ENCODE data around the gene EPS8L1. TPM values are rescaled to one million over a fixed set of nuclear protein-coding genes. Genes with fewer than 3 reads are reported as not detected.

Gene EPS8L1
- total RNA-seq, 1 experiment from 2014 or later = 62.1 TPM

- H3K36me3 ChIP-seq (ENCODE audit: control insufficient read depth in 1 of 2, insufficient read depth in 2 of 2, low read length in 2 of 2) = peaks cover 8 to 14% of the 10 kb centered on the region in 2 experiments; a peak in 3 of 4 replicates
- CTCF ChIA-PET = no interaction called here
- RAD21 ChIA-PET (ENCODE audit: low non-redundant PET in 1 of 2, low total read pairs in 2 of 2, uncharacterized antibody in 2 of 2, unreplicated experiment in 2 of 2) = no interaction called here
- H3K9me2 ChIP-seq (ENCODE audit: insufficient read depth) = no peaks in the 10 kb centered on the region
- POLR2A ChIA-PET = no interaction called here
- intact Hi-C loops (cut with micrococcal nuclease) = no loop called here
- H3K4me3 ChIP-seq (replicated peaks in 1 of 2; ENCODE audit: low read depth in 1 of 2, low read length in 2 of 2) = no peak overlapping the region
- H3K27ac ChIP-seq (ENCODE audit: low read depth, low read length) = no peak overlapping the region
- no peak for DNase-seq (ENCODE audit: low read depth, low spot score)
- no peak overlapping the region for H3K9ac ChIP-seq (ENCODE audit: low read length)
- H3K4me1 ChIP-seq (ENCODE audit: control insufficient read depth in 1 of 2, insufficient read depth in 2 of 2, low read length in 2 of 2) = no peaks in the 10 kb centered on the region
- H2AFZ ChIP-seq (ENCODE audit: low read depth, low read length, poor library complexity, severe bottlenecking) = no peak overlapping the region
- H3K9me3 ChIP-seq (ENCODE audit: control insufficient read depth in 1 of 2, insufficient read depth in 1 of 2, low read depth in 1 of 2, low read length in 2 of 2) = no peaks in the 10 kb centered on the region
- peaks cover 8% of the 10 kb centered on the region; the same call in 1 of the 2 replicates for H3K79me2 ChIP-seq (ENCODE audit: insufficient read depth, low read length)
- TF ChIP-seq JUND (IDR thresholded peaks at IDR 0.05) = no peak
- no peak for TF ChIP-seq CEBPB (IDR thresholded peaks at IDR 0.05; ENCODE audit: low read depth)
- no peak for TF ChIP-seq SIN3A (IDR thresholded peaks at IDR 0.05; ENCODE audit: low read depth)
- TF ChIP-seq, protein P1, sequence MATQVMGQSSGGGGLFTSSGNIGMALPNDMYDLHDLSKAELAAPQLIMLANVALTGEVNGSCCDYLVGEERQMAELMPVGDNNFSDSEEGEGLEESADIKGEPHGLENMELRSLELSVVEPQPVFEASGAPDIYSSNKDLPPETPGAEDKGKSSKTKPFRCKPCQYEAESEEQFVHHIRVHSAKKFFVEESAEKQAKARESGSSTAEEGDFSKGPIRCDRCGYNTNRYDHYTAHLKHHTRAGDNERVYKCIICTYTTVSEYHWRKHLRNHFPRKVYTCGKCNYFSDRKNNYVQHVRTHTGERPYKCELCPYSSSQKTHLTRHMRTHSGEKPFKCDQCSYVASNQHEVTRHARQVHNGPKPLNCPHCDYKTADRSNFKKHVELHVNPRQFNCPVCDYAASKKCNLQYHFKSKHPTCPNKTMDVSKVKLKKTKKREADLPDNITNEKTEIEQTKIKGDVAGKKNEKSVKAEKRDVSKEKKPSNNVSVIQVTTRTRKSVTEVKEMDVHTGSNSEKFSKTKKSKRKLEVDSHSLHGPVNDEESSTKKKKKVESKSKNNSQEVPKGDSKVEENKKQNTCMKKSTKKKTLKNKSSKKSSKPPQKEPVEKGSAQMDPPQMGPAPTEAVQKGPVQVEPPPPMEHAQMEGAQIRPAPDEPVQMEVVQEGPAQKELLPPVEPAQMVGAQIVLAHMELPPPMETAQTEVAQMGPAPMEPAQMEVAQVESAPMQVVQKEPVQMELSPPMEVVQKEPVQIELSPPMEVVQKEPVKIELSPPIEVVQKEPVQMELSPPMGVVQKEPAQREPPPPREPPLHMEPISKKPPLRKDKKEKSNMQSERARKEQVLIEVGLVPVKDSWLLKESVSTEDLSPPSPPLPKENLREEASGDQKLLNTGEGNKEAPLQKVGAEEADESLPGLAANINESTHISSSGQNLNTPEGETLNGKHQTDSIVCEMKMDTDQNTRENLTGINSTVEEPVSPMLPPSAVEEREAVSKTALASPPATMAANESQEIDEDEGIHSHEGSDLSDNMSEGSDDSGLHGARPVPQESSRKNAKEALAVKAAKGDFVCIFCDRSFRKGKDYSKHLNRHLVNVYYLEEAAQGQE (IDR thresholded peaks at IDR 0.05; ENCODE audit: low read depth) = no peak
- no peak for TF ChIP-seq TCF7L2 (IDR thresholded peaks at IDR 0.05; ENCODE audit: borderline replicate concordance, extremely low read depth, insufficient read depth, insufficient read length)
- no peak for TF ChIP-seq FOSL1 (IDR thresholded peaks at IDR 0.05; ENCODE audit: low read depth)
- TF ChIP-seq, protein P2, sequence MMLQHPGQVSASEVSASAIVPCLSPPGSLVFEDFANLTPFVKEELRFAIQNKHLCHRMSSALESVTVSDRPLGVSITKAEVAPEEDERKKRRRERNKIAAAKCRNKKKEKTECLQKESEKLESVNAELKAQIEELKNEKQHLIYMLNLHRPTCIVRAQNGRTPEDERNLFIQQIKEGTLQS (IDR thresholded peaks at IDR 0.05) = no peak
- TF ChIP-seq ELF1 (IDR thresholded peaks at IDR 0.05; ENCODE audit: borderline replicate concordance, low read depth) = no peak
- TF ChIP-seq EZH2 (IDR thresholded peaks at IDR 0.05) = no peak
- TF ChIP-seq CBX3 (IDR thresholded peaks at IDR 0.05; ENCODE audit: low read depth) = no peak
- TF ChIP-seq POLR2A (IDR thresholded peaks at IDR 0.05; ENCODE audit: borderline replicate concordance, extremely low read depth, insufficient read depth, insufficient read length) = no peak
- TF ChIP-seq ZFX (IDR thresholded peaks at IDR 0.05) = no peak
- no peak for TF ChIP-seq MAX (IDR thresholded peaks at IDR 0.05)
- TF ChIP-seq EZH2phosphoT487 (IDR thresholded peaks at IDR 0.05; ENCODE audit: borderline replicate concordance) = no peak
- no peak for TF ChIP-seq EGR1 (IDR thresholded peaks at IDR 0.05; ENCODE audit: low read depth)
- TF ChIP-seq YY1 (IDR thresholded peaks at IDR 0.05; ENCODE audit: extremely low read depth, insufficient replicate concordance, low read depth, low read length) = no peak
- TF ChIP-seq ZNF274 (IDR thresholded peaks at IDR 0.05; ENCODE audit: low read depth, low read length) = no peak
- TF ChIP-seq RAD21 (IDR thresholded peaks at IDR 0.05; ENCODE audit: low read depth) = no peak
- no peak for TF ChIP-seq ZBTB33 (IDR thresholded peaks at IDR 0.05; ENCODE audit: extremely low read depth, insufficient replicate concordance, low read length)
- TF ChIP-seq SRF (IDR thresholded peaks at IDR 0.05; ENCODE audit: low read depth) = no peak
- no peak for ATAC-seq
- BruUV-seq (replicated peaks) = no TSS peak
- H3K27me3 ChIP-seq (ENCODE audit: insufficient read depth, low read length) = no peaks in the 10 kb centered on the region
- peaks cover 3% of the 10 kb centered on the region; the same call in 1 of the 2 replicates for H4K20me1 ChIP-seq (ENCODE audit: insufficient read depth)
- no peak overlapping the region for H3K4me2 ChIP-seq (ENCODE audit: low read length)
These were observed 30.9 kb downstream of the EPS8L1 start for GRCh38 chr19:55106591-55106990.

All from HCT116 (cell line).